Measurements from ENCODE around the gene DOCK2. TPM values are rescaled to one million over a fixed set of nuclear protein-coding genes. Genes with fewer than 3 reads are reported as not detected.
"Not testable (repeated sequence)": the region's sequence is repeated elsewhere in the genome, so short reads cannot be mapped to it uniquely, and the experiment has no call there.

Gene DOCK2
- total and polyA plus RNA-seq, 12 donors: 3.3 to 59.5 (median 21.0) TPM

DNA sequence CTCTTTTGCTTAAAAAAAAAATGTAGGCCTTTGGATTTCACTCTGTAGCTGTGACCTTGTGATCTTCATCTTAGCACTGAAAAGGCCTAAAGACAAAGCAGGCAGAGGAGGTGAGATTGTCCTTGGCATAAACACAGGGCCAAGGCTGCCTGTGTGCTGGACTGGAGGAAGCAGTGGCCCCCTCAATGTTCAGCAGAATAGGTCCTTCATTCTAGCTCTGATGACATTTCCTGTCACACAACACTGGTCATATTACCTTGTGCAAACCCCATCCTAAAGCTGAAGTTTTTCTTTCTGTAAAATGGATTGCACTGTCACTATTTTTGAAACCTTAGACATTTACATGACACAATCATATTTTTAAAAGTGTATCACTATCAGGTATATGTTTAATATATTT lies 195.8 kb downstream of the DOCK2 start:
- no peaks in the 10 kb centered on the region for H3K36me3 ChIP-seq (replicated peaks in 1 of 2)
- H3K9me3 ChIP-seq (replicated peaks in 1 of 3): no peaks in the 10 kb centered on the region
- no peak overlapping the region for H3K4me3 ChIP-seq
- no peaks in the 10 kb centered on the region for H3K4me1 ChIP-seq (replicated peaks in 1 of 2)
- DNase-seq: no peak
- no peak overlapping the region for H3K27ac ChIP-seq
- TF ChIP-seq, protein P1, sequence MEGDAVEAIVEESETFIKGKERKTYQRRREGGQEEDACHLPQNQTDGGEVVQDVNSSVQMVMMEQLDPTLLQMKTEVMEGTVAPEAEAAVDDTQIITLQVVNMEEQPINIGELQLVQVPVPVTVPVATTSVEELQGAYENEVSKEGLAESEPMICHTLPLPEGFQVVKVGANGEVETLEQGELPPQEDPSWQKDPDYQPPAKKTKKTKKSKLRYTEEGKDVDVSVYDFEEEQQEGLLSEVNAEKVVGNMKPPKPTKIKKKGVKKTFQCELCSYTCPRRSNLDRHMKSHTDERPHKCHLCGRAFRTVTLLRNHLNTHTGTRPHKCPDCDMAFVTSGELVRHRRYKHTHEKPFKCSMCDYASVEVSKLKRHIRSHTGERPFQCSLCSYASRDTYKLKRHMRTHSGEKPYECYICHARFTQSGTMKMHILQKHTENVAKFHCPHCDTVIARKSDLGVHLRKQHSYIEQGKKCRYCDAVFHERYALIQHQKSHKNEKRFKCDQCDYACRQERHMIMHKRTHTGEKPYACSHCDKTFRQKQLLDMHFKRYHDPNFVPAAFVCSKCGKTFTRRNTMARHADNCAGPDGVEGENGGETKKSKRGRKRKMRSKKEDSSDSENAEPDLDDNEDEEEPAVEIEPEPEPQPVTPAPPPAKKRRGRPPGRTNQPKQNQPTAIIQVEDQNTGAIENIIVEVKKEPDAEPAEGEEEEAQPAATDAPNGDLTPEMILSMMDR (IDR thresholded peaks at IDR 0.05): no peak
- no peak for TF ChIP-seq POLR2A (IDR thresholded peaks at IDR 0.05)
- intact Hi-C loops (cut with DNase I): no loop called here
- H3K27me3 ChIP-seq: no peaks in the 10 kb centered on the region

DNA sequence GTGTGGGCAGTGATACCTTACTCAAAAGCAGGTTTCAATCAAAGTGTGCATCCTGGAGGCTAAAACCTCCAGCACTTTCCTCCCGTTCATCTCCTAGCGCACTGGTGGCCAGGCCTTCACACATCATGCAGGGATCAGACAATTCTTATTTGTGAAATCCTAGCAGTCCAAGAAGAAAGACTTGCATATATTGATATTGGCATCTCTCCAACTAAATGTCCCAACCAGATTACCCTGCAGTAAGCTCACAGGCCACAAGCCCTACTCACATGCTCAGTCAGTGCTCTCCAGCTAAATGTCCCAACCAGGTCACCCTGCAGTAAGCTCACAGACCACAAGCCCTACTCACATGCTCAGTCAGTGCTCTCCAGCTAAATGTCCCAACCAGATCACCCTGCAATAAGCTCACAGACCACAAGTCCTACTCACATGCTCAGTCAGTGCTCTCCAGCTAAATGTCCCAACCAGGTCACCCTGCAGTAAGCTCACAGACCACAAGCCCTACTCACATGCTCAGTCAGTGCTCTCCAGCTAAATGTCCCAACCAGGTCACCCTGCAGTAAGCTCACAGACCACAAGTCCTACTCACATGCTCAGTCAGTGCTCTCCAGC lies 196.7 kb downstream of the DOCK2 start:
- intact Hi-C loops (cut with DNase I); H3K4me3 ChIP-seq; DNase-seq: not testable (repeated sequence)

DNA sequence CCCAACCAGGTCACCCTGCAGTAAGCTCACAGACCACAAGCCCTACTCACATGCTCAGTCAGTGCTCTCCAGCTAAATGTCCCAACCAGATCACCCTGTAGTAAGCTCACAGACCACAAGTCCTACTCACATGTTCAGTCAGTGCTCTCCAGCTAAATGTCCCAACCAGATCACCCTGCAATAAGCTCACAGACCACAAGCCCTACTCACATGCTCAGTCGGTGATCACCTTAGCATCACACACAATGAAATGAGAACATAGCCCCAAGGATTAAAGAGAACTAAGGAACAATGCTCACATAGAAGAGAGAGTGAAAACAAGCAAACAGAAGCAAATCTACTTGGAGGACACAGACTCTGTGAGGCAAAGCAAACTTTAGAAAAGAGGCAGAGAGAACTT lies 197.5 kb downstream of the DOCK2 start:
- intact Hi-C loops (cut with DNase I); H3K4me1 ChIP-seq (replicated peaks in 1 of 2); H3K27ac ChIP-seq; DNase-seq; H3K4me3 ChIP-seq; H3K9me3 ChIP-seq (replicated peaks in 1 of 3); H3K36me3 ChIP-seq (replicated peaks in 1 of 2); H3K27me3 ChIP-seq: not testable (repeated sequence)
- 73 to 90% (median 88%) methylated on average over 1 of the region's 1 CpG for WGBS, 4 donors

More for the DNA sequence above, 196.7 kb downstream of the DOCK2 start:
- H3K4me1 ChIP-seq (replicated peaks in 1 of 2); H3K27me3 ChIP-seq; H3K27ac ChIP-seq; H3K36me3 ChIP-seq (replicated peaks in 1 of 2); H3K9me3 ChIP-seq (replicated peaks in 1 of 3): not testable (repeated sequence)
- WGBS, 4 donors: 93 to 97% (median 96%) methylated on average over 2 of the region's 2 CpGs

DNA sequence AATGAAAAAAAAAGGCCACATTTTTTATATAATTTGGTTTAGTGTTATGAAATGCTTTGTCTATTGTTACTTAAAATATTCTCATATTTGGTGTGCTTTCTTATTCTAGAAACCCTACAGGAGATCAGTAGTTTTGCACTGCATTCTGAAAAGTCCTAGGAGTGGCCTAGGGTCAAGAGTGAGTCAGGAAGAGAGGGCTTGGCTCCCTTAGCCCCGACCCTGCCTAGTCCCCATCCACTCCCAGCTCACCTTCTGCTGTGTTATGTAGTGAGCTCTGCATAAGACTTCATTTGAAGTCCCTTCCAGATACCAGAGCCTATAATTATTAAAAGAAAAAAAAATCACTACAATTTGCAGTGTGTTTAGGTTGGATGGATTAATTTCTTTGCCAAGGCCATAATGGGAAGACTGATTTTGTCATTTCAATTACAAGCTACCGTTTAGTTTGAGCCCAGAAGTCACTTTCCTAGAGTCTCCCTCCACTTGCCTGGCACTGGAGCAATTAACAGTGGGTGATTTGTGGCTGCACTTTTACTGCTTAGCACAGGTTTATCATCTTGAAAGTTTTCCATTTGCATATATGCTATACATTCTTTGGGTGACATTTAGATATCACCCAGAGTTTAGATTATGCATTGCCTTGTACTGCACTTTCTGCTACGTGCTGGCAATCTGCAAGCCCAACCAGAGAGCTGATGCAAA lies 199.9 kb downstream of the DOCK2 start:
- Histone ChIP-seq H3K4me1 (replicated peaks in 1 of 2) (no peaks in the 10 kb centered on the region), H3K4me3 (no peak overlapping the region), H3K27me3 (no peaks in the 10 kb centered on the region), H3K27ac (no peak overlapping the region), H3K9me3 (replicated peaks in 1 of 3) (no peaks in the 10 kb centered on the region), H3K36me3 (replicated peaks in 1 of 2) (no peaks in the 10 kb centered on the region)
- no peak for DNase-seq
- WGBS, 4 donors: 54 to 72% (median 62%) methylated on average over 3 of the region's 3 CpGs
- intact Hi-C loops (cut with DNase I): no loop called here
- no peak for TF ChIP-seq POLR2A (IDR thresholded peaks at IDR 0.05)
- TF ChIP-seq, protein P1 (IDR thresholded peaks at IDR 0.05): no peak

DNA sequence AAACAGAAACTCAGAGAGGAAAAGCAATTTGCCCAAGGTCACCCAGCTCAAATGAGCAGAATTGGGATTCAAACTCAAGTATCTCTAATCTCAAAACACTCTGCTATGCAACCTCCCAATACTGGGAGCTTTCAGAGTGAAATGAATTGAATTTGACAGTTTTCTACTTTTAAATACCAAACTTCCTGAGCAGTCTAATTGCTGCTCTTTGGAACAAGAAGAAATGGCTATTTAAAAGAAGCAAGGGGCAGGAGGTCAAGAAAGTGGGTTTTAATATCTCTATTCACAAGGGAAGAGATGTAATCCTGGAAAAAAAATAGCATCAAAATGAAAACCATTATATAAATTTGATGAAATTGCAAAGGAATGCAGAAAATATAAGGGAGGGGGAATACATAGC lies 200.6 kb downstream of the DOCK2 start:
- TF ChIP-seq, protein P1 (IDR thresholded peaks at IDR 0.05): no peak
- TF ChIP-seq POLR2A (IDR thresholded peaks at IDR 0.05): no peak
- H3K4me1 ChIP-seq (replicated peaks in 1 of 2): no peaks in the 10 kb centered on the region
- no peaks in the 10 kb centered on the region for H3K27me3 ChIP-seq
- DNase-seq: no peak
- no peaks in the 10 kb centered on the region for H3K36me3 ChIP-seq (replicated peaks in 1 of 2)
- H3K27ac ChIP-seq: no peak overlapping the region
- no peak overlapping the region for H3K4me3 ChIP-seq
- intact Hi-C loops (cut with DNase I): no loop called here
- no peaks in the 10 kb centered on the region for H3K9me3 ChIP-seq (replicated peaks in 1 of 3)

Data from adrenal gland (tissue), 12 donors.